CD4-positive, alpha-beta T cell (primary cell): ENCODE measurements around the gene TLCD1. TPM values are rescaled to one million over a fixed set of nuclear protein-coding genes. Genes with fewer than 3 reads are reported as not detected.

ENCODE experiments used
- ATAC-seq: fragments of 200-7000 bp; cut with Tn5 transposase; one replicate; pipeline ENCODE4 v1.10.0; 2022; ENCODE audit warnings: mild to moderate bottlenecking; ENCODE audit not compliant: poor library complexity
- CTCF ChIA-PET: fragments of 350-600 bp; sonication (Branson Sonifier 250); formaldehyde crosslinking; loops from one replicate; lab custom pipeline; 2021; ENCODE audit warnings: antibody characterized with exemption, inconsistent platforms; lab: Charles Lee
- POLR2A ChIA-PET: fragments of 350-600 bp; sonication (Branson Sonifier 250); formaldehyde crosslinking; loops from one replicate; lab custom pipeline; 2021; ENCODE audit warnings: antibody characterized with exemption, inconsistent platforms; lab: Charles Lee
- DNase-seq, 14 experiments: peaks; one replicate each; pipeline ENCODE4 v3.0.0-alpha.2; 2013 to 2020; ENCODE audit warnings: mixed read lengths in 2 of 14
- H3K27ac ChIP-seq, 2 donors: one replicate each; pipeline versions ENCODE4 v1.5.1 to v1.7.0; 2013; ENCODE audit warnings: low read length in 2 of 2, low read depth in 1 of 2, mild to moderate bottlenecking in 1 of 2
- H3K27me3 ChIP-seq, 2 experiments: 1 replicate in 1 of 2; 2 replicates in 1 of 2; pipeline versions ENCODE4 v1.6.1 to v1.7.0; 2013; ENCODE audit warnings: low read length in 2 of 2, control low read depth in 1 of 2, mild to moderate bottlenecking in 1 of 2, moderate library complexity in 1 of 2; ENCODE audit not compliant: insufficient read depth in 2 of 2, control insufficient read depth in 1 of 2
- H3K36me3 ChIP-seq: one replicate; pipeline ENCODE4 v1.6.1; 2013; ENCODE audit warnings: low read length, control low read depth; ENCODE audit not compliant: insufficient read depth
- H3K4me1 ChIP-seq: one replicate; pipeline ENCODE4 v1.6.1; 2013; ENCODE audit warnings: low read length, control low read depth; ENCODE audit not compliant: insufficient read depth
- H3K4me3 ChIP-seq: one replicate; pipeline ENCODE4 v1.5.1; 2013; ENCODE audit warnings: mild to moderate bottlenecking, low read length, moderate library complexity
- H3K9me3 ChIP-seq, 2 experiments: 1 replicate in 1 of 2; 2 replicates in 1 of 2; pipeline versions ENCODE4 v1.6.1 to v1.7.0; 2013; ENCODE audit warnings: low read length in 2 of 2, mild to moderate bottlenecking in 2 of 2, control low read depth in 1 of 2, moderate library complexity in 1 of 2; ENCODE audit not compliant: control insufficient read depth in 1 of 2, insufficient read depth in 1 of 2
- H3K27ac Mint-ChIP-seq: one replicate; pipeline ENCODE4 v1.8.0; 2020; ENCODE audit warnings: mixed read lengths
- H3K27me3 Mint-ChIP-seq: one replicate; pipeline ENCODE4 v1.8.0; 2021; ENCODE audit warnings: mixed read lengths
- H3K36me3 Mint-ChIP-seq: one replicate; pipeline ENCODE4 v1.8.0; 2021; ENCODE audit warnings: low read depth, mixed read lengths
- H3K4me1 Mint-ChIP-seq: one replicate; pipeline ENCODE4 v1.8.0; 2021; ENCODE audit warnings: low read depth, mixed read lengths
- H3K4me3 Mint-ChIP-seq: one replicate; pipeline ENCODE4 v1.8.0; 2020; ENCODE audit warnings: mild to moderate bottlenecking, mixed read lengths
- H3K9me3 Mint-ChIP-seq: one replicate; pipeline ENCODE4 v1.8.0; 2020; ENCODE audit warnings: mixed read lengths
- CTCF ChIP-seq: fragments of 200-600 bp; IDR thresholded peaks from one replicate; pipeline ENCODE4 v1.8.0; 2022; ENCODE audit warnings: antibody characterized with exemption, mild to moderate bottlenecking
- intact Hi-C, 2 experiments: fragments of 100-400 bp; cut with DNase I in 1 of 2; cut with micrococcal nuclease in 1 of 2; formaldehyde crosslinking; loops; one replicate each; pipeline versions ENCODE4 v1.15.1 to v1.9.0; 2023 to 2025; cut with DNase I, micrococcal nuclease
- total RNA-seq, 174 experiments: library from RNA in 2 of 174; stranded (reverse) in 2 of 174; gene quantifications; one replicate each; pipeline ENCODE4 v1.2.3 and lab custom pipeline; 2021 to 2026

TLCD1 gene
- total RNA-seq, 2 experiments from 2014 or later = 0.39 to 0.60 TPM

- no peak for TF ChIP-seq CTCF
- DNase-seq = no peak
- no peak for ATAC-seq
- Histone ChIP-seq H3K4me1 (no peaks in the 10 kb centered on the region), H3K9me3 (no peaks in the 10 kb centered on the region), H3K36me3 (peaks cover 33% of the 10 kb centered on the region), H3K27ac (no peak overlapping the region), H3K4me3 (no peak overlapping the region), H3K27me3 (no peaks in the 10 kb centered on the region)
- ChIA-PET POLR2A (interaction anchor here (0.8 kb wide), 1 partner anchor 93 kb away, joined by 3 read pairs; no protein-coding TSS in a partner anchor), CTCF (interaction anchor here (1.5 kb wide), 1 partner anchor 29 kb away, joined by 8 read pairs; the partner anchor contains the start of gene TLCD1)
- no peak overlapping the region for H3K4me3 Mint-ChIP-seq
- H3K27me3 Mint-ChIP-seq = no peaks in the 10 kb centered on the region
- peaks cover 43% of the 10 kb centered on the region for H3K36me3 Mint-ChIP-seq
- no peaks in the 10 kb centered on the region for H3K4me1 Mint-ChIP-seq
- no peak overlapping the region for H3K27ac Mint-ChIP-seq
- intact Hi-C loops = no loop called here
- H3K9me3 Mint-ChIP-seq = no peaks in the 10 kb centered on the region
Observed at GRCh38 chr17:28756049-28756804, 30.2 kb upstream of the TLCD1 start.

GRCh38 chr17:28755486-28755885 is 29.5 kb upstream of the TLCD1 start:
- Mint-ChIP-seq H3K4me1 (peaks cover 3% of the 10 kb centered on the region), H3K27ac (no peak overlapping the region), H3K4me3 (no peak overlapping the region), H3K27me3 (no peaks in the 10 kb centered on the region), H3K36me3 (peaks cover 41% of the 10 kb centered on the region), H3K9me3 (no peaks in the 10 kb centered on the region)
- H3K9me3 ChIP-seq = no peaks in the 10 kb centered on the region
- no peak overlapping the region for H3K4me3 ChIP-seq
- no peaks in the 10 kb centered on the region for H3K4me1 ChIP-seq
- no peaks in the 10 kb centered on the region for H3K27me3 ChIP-seq
- no peak for DNase-seq
- POLR2A ChIA-PET = no interaction called here
- CTCF ChIA-PET = no interaction called here
- H3K27ac ChIP-seq = no peak overlapping the region
- ATAC-seq = no peak
- intact Hi-C loops = no loop called here
- peaks cover 35% of the 10 kb centered on the region for H3K36me3 ChIP-seq
- TF ChIP-seq CTCF = no peak

- Mint-ChIP-seq H3K4me1 (peaks cover 10% of the 10 kb centered on the region), H3K27me3 (no peaks in the 10 kb centered on the region), H3K4me3 (no peak overlapping the region), H3K36me3 (peaks cover 30% of the 10 kb centered on the region), H3K27ac (peak overlapping the region; percentile 36), H3K9me3 (no peaks in the 10 kb centered on the region)
- Histone ChIP-seq H3K36me3 (peaks cover 28% of the 10 kb centered on the region), H3K9me3 (no peaks in the 10 kb centered on the region), H3K27me3 (no peaks in the 10 kb centered on the region), H3K4me3 (no peak overlapping the region), H3K27ac (no peak overlapping the region), H3K4me1 (peaks cover 14% of the 10 kb centered on the region)
- ATAC-seq = no peak
- ChIA-PET POLR2A (interaction anchor here (0.6 to 13.8 kb wide), 4 partner anchors 12 to 105 kb away, joined by 3 to 268 read pairs (median 8); partner anchors contain the start of genes NEK8, RPL23A and TLCD1), CTCF (interaction anchor here (0.7 to 12.6 kb wide), 3 partner anchors 12 to 176 kb away, joined by 3 to 373 read pairs (median 24); partner anchors contain the start of genes NEK8 and TLCD1)
- DNase-seq = no peak
- TF ChIP-seq CTCF = no peak
- intact Hi-C loops = no loop called here
Observed at GRCh38 chr17:28751600-28752366, 25.8 kb upstream of the TLCD1 start.
